DND-41 (cell line): ENCODE results near the gene C11orf21.

Experiments used
- ATAC-seq: fragments of 200-7000 bp; cut with Tn5 transposase; 3 replicates; pipeline ENCODE4 v1.9.1; 2021; ENCODE audit warnings: low read depth; ENCODE audit not compliant: insufficient read depth
- DNase-seq: peaks from one replicate; pipeline ENCODE4 v3.0.0-alpha.2; 2020
- H2AFZ ChIP-seq: 2 replicates; pipeline ENCODE4 v1.6.0; 2012; ENCODE audit warnings: low read depth, low read length
- H3K27ac ChIP-seq: 2 replicates; pipeline ENCODE4 v1.5.1; 2012; ENCODE audit warnings: low read length, inconsistent platforms
- H3K27me3 ChIP-seq: fragments of 200-600 bp; sonication (generic); 2 replicates; pipeline ENCODE4 v1.6.0; 2012; ENCODE audit warnings: low read length, mild to moderate bottlenecking, inconsistent platforms; ENCODE audit not compliant: insufficient read depth, poor library complexity
- H3K36me3 ChIP-seq: 2 replicates; pipeline ENCODE4 v1.5.1; 2012; ENCODE audit warnings: low read length, inconsistent platforms; ENCODE audit not compliant: insufficient read depth
- H3K4me1 ChIP-seq: 2 replicates; pipeline ENCODE4 v1.5.1; 2012; ENCODE audit warnings: mild to moderate bottlenecking, low read length; ENCODE audit not compliant: insufficient read depth
- H3K4me2 ChIP-seq: 2 replicates; pipeline ENCODE4 v1.6.0; 2012; ENCODE audit warnings: mild to moderate bottlenecking, moderate library complexity, low read length, inconsistent platforms; ENCODE audit not compliant: insufficient read depth
- H3K4me3 ChIP-seq, 2 experiments: fragments of 200-600 bp in 1 of 2; shearing (Covaris generic) in 1 of 2; 2 replicates each; pipeline ENCODE4 v1.5.1; 2012 to 2016; ENCODE audit warnings: inconsistent platforms in 2 of 2, low read length in 2 of 2, mild to moderate bottlenecking in 2 of 2, low read depth in 1 of 2, moderate library complexity in 1 of 2
- H3K79me2 ChIP-seq: 2 replicates; pipeline ENCODE4 v1.6.0; 2012; ENCODE audit warnings: low read length, inconsistent platforms; ENCODE audit not compliant: insufficient read depth
- H3K9ac ChIP-seq: 2 replicates; pipeline ENCODE4 v1.6.0; 2012; ENCODE audit warnings: low read depth, mild to moderate bottlenecking, inconsistent platforms, low read length, moderate library complexity
- H3K9me3 ChIP-seq: 2 replicates; pipeline ENCODE4 v1.5.1; 2012; ENCODE audit warnings: low read length, moderate library complexity, mild to moderate bottlenecking, inconsistent platforms; ENCODE audit not compliant: insufficient read depth, severe bottlenecking
- H4K20me1 ChIP-seq: 2 replicates; pipeline ENCODE4 v1.6.0; 2012; ENCODE audit warnings: low read length; ENCODE audit not compliant: insufficient read depth
- EZH2 ChIP-seq: IDR thresholded peaks from 3 replicates; pipeline ENCODE4 v1.6.1; 2012; ENCODE audit warnings: borderline replicate concordance, low read depth, mild to moderate bottlenecking, moderate library complexity, low read length, inconsistent platforms; ENCODE audit not compliant: severe bottlenecking
- TF ChIP-seq, protein P1 (sequence below): IDR thresholded peaks from 2 replicates; pipeline ENCODE4 v1.5.1; 2012; ENCODE audit warnings: borderline replicate concordance, low read length, moderate library complexity, mild to moderate bottlenecking; ENCODE audit not compliant: poor library complexity, severe bottlenecking; ENCODE audit errors: extremely low read depth

Gene C11orf21

DNA sequence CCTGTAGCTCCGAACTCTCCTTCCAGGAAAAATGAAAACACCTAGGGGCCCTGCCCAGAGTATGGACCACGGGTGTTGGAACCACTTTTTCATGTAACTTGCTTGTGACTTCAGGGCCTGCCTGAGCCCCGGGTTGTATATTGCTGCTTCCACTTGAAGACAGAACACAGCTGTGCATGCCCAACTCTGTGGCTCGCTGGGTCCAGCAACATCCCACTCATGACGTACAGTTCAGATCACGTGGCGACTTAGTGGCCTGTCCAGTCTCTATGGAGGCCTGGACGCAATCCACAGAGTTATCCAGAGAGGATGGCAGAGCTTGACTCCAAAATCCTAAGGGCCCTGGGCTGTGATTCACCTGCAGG lies 6.8 kb downstream of the C11orf21 start:
- Histone ChIP-seq H3K36me3 (no peaks in the 10 kb centered on the region), H3K9ac (no peak overlapping the region), H3K27ac (no peak overlapping the region), H3K4me2 (no peak overlapping the region), H3K4me1 (no peaks in the 10 kb centered on the region), H3K9me3 (no peaks in the 10 kb centered on the region), H4K20me1 (no peaks in the 10 kb centered on the region), H3K27me3 (no peaks in the 10 kb centered on the region), H3K4me3 (no peak overlapping the region), H2AFZ (no peak overlapping the region), H3K79me2 (no peaks in the 10 kb centered on the region)
- ATAC-seq (no peak), DNase-seq (no peak)
- TF ChIP-seq EZH2 = no peak

DNA sequence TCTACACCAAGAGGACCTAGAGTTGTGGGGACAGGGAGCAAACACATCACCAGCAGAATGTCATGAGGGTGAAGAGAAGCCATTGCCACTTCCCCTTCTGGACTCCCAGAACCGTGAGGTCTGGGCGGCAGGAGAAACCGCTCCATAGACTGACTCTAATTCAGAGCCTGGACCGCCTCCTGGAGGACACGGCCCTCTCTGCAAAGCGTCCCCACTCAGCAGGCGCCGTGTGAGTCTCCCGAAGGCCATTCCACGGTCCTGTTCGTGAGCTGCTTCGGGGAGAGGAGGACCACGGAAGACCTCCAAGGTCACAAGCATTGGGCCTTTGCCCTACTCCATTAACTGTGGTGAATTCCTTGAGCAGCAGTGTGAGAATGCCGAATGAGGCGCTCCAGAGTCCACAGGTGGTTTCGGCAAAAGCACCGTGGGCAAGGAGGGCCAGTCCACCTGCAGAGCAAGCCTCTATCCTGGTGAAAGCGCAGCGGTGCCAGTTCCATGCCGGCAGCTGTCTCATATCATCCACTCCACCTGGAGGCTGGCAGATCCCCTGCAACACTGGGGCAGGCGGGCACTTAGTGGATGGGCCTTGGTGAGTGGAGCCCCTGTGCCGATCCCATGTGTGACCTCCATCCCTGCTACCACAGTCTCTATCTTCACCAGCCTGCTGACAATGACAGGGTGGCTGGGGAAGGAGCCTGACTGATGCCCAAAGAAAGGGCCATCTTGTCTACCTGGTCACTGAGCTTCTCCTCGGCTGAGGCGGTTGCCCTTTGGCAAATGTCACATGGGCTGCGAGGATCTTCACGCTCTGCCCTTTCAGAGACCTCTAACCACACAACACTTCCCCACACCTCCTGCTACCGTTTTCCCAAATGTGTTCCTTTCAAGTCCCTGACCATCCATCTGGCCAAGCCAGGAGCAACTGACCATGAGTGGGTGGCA lies 7.5 kb downstream of the C11orf21 start:
- DNase-seq (no peak), ATAC-seq (no peak)
- no peaks in the 10 kb centered on the region for H3K9me3 ChIP-seq
- H3K27me3 ChIP-seq = no peaks in the 10 kb centered on the region
- no peak overlapping the region for H3K27ac ChIP-seq
- H3K79me2 ChIP-seq = no peaks in the 10 kb centered on the region
- H2AFZ ChIP-seq = no peak overlapping the region
- TF ChIP-seq EZH2 = no peak
- TF ChIP-seq, protein P1, sequence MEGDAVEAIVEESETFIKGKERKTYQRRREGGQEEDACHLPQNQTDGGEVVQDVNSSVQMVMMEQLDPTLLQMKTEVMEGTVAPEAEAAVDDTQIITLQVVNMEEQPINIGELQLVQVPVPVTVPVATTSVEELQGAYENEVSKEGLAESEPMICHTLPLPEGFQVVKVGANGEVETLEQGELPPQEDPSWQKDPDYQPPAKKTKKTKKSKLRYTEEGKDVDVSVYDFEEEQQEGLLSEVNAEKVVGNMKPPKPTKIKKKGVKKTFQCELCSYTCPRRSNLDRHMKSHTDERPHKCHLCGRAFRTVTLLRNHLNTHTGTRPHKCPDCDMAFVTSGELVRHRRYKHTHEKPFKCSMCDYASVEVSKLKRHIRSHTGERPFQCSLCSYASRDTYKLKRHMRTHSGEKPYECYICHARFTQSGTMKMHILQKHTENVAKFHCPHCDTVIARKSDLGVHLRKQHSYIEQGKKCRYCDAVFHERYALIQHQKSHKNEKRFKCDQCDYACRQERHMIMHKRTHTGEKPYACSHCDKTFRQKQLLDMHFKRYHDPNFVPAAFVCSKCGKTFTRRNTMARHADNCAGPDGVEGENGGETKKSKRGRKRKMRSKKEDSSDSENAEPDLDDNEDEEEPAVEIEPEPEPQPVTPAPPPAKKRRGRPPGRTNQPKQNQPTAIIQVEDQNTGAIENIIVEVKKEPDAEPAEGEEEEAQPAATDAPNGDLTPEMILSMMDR = peak; percentile 11
- no peak overlapping the region for H3K9ac ChIP-seq
- no peaks in the 10 kb centered on the region for H3K4me1 ChIP-seq
- H4K20me1 ChIP-seq = no peaks in the 10 kb centered on the region
- no peaks in the 10 kb centered on the region for H3K36me3 ChIP-seq
- H3K4me2 ChIP-seq = no peak overlapping the region
- no peak overlapping the region for H3K4me3 ChIP-seq

DNA sequence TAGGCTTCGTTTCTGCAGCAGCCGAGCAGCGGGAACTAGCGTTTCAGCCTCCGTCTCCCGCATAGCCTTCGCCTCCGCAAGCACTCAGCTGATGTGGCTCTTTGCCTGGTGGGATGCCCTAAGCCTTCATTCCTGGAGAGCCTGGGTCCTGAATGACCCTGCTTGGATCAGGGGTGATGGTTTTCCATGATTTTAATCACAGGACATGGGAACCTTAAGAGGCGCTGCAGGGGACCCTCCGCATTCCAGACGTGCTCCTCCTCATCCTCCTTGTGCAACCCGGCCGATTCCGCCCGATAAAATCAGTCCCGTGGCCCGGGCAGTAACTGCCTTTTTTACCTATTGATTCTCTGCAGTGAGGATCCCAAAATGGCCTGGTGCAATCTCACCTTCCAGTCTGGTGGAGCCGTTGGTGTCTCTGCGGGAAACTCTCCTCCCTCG lies 8.2 kb downstream of the C11orf21 start:
- no peak for ATAC-seq
- no peak for TF ChIP-seq EZH2
- TF ChIP-seq, protein P1 = no peak
- Histone ChIP-seq H3K27ac (no peak overlapping the region), H3K27me3 (no peaks in the 10 kb centered on the region), H2AFZ (no peak overlapping the region), H3K9ac (no peak overlapping the region), H3K79me2 (no peaks in the 10 kb centered on the region), H4K20me1 (no peaks in the 10 kb centered on the region), H3K4me1 (no peaks in the 10 kb centered on the region), H3K4me2 (no peak overlapping the region), H3K36me3 (no peaks in the 10 kb centered on the region), H3K9me3 (no peaks in the 10 kb centered on the region), H3K4me3 (no peak overlapping the region)
- DNase-seq = no peak

DNA sequence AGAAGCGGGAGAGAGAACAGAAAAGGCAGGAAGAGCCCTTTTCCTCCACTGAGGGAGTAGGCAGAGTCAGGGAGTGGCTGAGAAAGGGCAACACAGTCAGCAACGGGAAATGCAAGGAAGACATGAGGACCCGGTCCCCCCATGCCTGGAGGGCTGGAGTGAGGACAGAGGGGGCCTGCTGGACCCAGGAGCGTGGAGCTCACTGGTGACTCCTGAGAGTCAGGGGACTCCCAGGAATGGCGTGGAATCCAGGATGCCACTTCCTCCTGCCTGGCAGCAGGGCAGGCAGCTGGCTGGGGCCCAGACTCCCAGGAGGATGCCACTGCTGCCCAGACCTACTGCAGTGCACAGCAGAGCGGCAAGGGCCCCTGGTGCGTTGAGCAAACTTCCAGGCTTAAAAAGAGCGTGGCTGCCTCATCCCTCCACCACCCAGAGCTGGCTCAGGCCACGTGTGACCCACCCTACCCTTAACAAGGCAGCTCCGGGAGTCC lies 11.3 kb downstream of the C11orf21 start:
- TF ChIP-seq EZH2 = no peak
- TF ChIP-seq, protein P1 = no peak
- Histone ChIP-seq H3K27ac (no peak overlapping the region), H3K9ac (no peak overlapping the region), H3K4me1 (no peaks in the 10 kb centered on the region), H3K27me3 (no peaks in the 10 kb centered on the region), H3K9me3 (no peaks in the 10 kb centered on the region), H4K20me1 (no peaks in the 10 kb centered on the region), H2AFZ (no peak overlapping the region), H3K4me2 (no peak overlapping the region), H3K4me3 (no peak overlapping the region), H3K36me3 (no peaks in the 10 kb centered on the region), H3K79me2 (no peaks in the 10 kb centered on the region)
- DNase-seq (peak; percentile 2), ATAC-seq (no peak)
